GM12878 (cell line): ENCODE measurements around the gene CNR2. TPM values are rescaled to one million over a fixed set of nuclear protein-coding genes. Genes with fewer than 3 reads are reported as not detected.

ENCODE experiments used
- BMI1 ChIP-seq: fragments of 450-650 bp; IDR thresholded peaks from 2 replicates; pipeline ENCODE4 v1.6.1; 2016; ENCODE audit warnings: mild to moderate bottlenecking, moderate library complexity, borderline replicate concordance
- CHD1 ChIP-seq: IDR thresholded peaks from 2 replicates; pipeline ENCODE4 v1.6.1; 2012; ENCODE audit warnings: low read depth, low read length, improper control_type of control experiment
- E4F1 ChIP-seq: fragments of 450-650 bp; IDR thresholded peaks from 2 replicates; pipeline ENCODE4 v1.6.1; 2018; ENCODE audit warnings: borderline replicate concordance, mild to moderate bottlenecking; ENCODE audit not compliant: partially characterized antibody
- MLLT1 ChIP-seq: fragments of 450-650 bp; IDR thresholded peaks from 2 replicates; pipeline ENCODE4 v1.6.1; 2016; ENCODE audit warnings: mild to moderate bottlenecking
- MYC ChIP-seq: IDR thresholded peaks from 2 replicates; pipeline ENCODE4 v1.6.1; 2011; ENCODE audit warnings: mild to moderate bottlenecking, low read length, moderate library complexity, inconsistent platforms; ENCODE audit not compliant: insufficient read depth, insufficient replicate concordance, insufficient read length, severe bottlenecking
- RAD51 ChIP-seq: fragments of 450-650 bp; IDR thresholded peaks from 2 replicates; pipeline ENCODE4 v1.6.1; 2016; ENCODE audit warnings: moderate library complexity, mild to moderate bottlenecking, inconsistent platforms
- ZNF592 ChIP-seq: fragments of 450-650 bp; IDR thresholded peaks from 2 replicates; pipeline ENCODE4 v1.6.1; 2017; ENCODE audit warnings: mild to moderate bottlenecking, moderate library complexity
- polyA plus RNA-seq, 11 experiments: library from polyadenylated mRNA; depleted of rRNA in 4 of 11; unstranded in 6 of 11; stranded (reverse) in 5 of 11; fragments of >200 nt; fragmentation: Nextera tagmentation in 4 of 11; fragmentation: Illumina TruSeq in 1 of 11; extraction: Ambion mirVana in 4 of 11; extraction: Trizol in 1 of 11; gene quantifications; 1 replicate in 1 of 11; 2 replicates in 10 of 11; pipeline versions ENCODE4 v1.2.1 to v1.2.3, GENCODE V29; 2011 to 2016; ENCODE audit warnings: inconsistent platforms in 2 of 11, missing spikeins in 2 of 11, low read depth in 1 of 11
- total RNA-seq, 4 experiments: library from RNA; depleted of rRNA in 3 of 4; stranded (reverse); fragments of >200 nt in 3 of 4; fragmentation: Illumina TruSeq in 1 of 4; extraction: Trizol in 1 of 4; gene quantifications; 2 replicates each; pipeline versions ENCODE4 v1.2.1 to v1.2.3, GENCODE V29; 2013 to 2021

The CNR2 gene
- total and polyA plus RNA-seq, 10 of the 15 experiments (the other 5 are each of a cell fraction or from before 2014, with no cell fraction given) = 0.46 to 19.8 (median 12.2) TPM

- no peak for TF ChIP-seq ZNF592
- no peak for TF ChIP-seq RAD51
- TF ChIP-seq CHD1 = peak; percentile 92; the same call in 1 of the 2 replicates
- peak; percentile 85 for TF ChIP-seq MLLT1
- TF ChIP-seq BMI1 = no peak
- no peak for TF ChIP-seq MYC
- TF ChIP-seq E4F1 = no peak
These were observed 46.5 kb upstream of the CNR2 start, which contains the start of gene PNRC2 (continued) for GRCh38 chr1:23959461-23960290.
